ENCODE results near the gene KREMEN1. TPM values are rescaled to one million over a fixed set of nuclear protein-coding genes. Genes with fewer than 3 reads are reported as not detected.
"Not testable (repeated sequence)": the region's sequence is repeated elsewhere in the genome, so short reads cannot be mapped to it uniquely, and the experiment has no call there.

KREMEN1 gene
- polyA plus RNA-seq, 1 donor, result 94.7 TPM

DNA sequence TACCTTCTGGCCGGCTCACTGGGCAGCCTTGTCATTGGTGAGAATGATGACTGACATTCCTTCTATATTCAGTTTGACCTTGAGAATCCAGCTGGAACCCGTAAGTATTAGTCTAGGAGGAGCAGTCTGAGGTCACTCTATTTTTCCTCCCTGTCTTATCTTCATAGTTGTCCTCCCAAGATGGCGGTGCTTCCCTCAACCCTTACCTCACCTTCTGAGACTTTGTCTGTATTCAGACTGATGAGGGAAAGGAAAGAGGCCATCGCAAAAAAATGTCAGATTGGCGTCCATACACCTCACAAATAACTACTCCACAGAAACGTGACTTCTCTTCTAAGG is 6.0 kb downstream of the KREMEN1 start:
- no peak for DNase-seq (ENCODE audit: low read depth)

DNA sequence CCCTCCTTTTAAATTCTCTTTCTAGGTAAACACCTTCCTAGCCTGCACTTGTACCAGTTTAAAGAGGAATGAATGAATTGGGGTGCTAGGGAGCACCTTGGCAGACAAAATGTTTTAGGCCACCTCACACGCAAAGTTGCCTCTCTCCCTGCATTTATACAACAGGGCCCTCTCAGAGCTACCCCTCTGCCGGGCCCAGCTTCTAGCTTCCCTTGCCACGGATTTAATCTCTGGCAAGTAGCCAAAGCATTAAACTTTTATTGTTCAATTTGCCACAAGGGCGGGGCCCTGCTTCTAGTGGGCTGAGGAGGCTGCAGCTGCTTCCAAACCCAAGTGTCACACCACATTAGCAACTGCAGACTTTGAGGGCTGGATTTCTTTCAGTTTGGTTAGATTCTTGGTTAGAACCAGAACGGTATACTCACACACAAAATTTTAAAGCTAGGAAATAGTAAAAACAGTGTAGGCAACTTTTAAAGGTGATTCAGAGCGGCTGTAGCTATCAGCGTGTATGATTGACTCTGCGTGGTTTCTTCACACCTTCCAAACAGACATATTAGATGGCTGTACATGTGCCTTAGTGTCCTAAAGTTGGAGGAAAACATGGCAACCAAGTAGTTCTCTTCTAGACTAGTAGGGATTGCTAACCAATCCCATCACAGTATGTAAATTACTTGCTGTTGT is 6.5 kb downstream of the KREMEN1 start:
- no peak for DNase-seq (ENCODE audit: low read depth)

DNA sequence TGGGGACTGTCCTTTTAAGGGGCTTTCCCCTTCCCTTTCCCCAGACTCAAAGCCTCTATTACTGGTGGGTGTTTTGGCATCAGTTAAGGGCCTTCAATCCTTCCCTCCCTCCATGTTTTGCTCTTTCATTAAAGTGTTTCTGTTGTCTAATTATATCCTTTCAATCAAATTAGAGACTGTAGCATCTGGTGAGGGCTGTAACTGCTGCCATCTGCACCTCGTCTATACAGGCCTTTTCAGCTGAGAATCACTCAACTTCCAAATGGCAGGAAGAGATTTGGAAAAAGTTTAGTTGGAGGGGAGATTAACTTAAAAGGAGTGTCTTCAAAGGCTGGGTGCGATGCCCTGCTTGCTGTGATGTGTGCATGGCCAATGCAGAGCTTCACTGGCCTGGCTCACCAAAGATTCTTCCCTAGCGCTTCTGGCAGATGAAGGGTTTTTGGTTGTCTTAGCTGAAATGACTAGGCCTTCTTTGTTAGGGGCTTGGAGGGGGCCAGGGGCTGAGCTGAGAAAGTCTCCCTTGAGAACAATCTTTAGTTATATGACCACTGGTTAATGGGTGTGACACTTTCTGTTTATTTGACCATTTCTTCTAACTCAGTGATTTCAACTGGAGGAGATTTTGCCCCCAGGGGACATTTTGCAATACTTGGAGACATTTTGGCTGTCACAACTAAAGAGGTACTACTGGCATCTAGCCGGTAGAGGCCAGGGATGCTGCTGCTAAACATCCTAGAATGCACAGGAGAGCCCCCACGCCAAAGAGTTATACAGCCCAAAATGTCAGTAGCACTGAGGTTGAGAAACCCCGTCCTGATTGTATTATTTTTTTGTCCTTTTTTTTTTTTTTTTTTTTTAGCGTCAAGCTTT is 7.5 kb downstream of the KREMEN1 start:
- DNase-seq (ENCODE audit: low read depth), result no peak

DNA sequence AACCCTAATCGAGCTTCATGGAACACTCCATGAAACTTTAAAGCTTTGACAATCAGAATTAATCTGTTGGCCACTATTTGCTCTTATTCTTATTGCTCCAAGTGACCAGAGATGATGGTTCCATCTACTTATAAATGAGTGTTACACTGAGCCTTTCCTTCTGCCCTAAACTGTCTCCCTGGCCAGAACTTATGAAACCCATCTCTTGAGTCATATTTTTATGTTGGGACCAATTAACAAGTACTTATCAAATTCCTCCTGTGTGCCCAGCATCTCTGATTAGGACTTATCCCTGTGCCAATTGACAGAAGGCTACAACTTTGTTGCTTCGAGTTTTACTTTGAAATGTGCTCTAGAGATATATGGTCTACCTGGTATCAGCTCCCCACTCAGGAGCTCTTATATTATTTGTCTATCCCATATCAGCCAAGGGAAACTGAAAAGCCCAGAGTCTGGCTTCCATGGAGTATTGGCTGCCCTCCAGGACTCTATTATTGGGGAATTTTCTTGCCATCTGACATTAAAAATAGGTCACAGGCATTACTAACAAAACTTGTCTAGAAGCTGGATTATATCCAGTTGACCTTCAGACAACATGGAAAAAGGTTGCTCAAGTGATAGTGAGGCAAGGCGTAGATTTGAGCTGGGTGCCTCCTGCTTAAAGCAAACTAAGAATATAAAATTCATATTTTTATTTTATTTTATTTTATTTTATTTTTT is 8.8 kb downstream of the KREMEN1 start:
- no peak for DNase-seq (ENCODE audit: low read depth)

DNA sequence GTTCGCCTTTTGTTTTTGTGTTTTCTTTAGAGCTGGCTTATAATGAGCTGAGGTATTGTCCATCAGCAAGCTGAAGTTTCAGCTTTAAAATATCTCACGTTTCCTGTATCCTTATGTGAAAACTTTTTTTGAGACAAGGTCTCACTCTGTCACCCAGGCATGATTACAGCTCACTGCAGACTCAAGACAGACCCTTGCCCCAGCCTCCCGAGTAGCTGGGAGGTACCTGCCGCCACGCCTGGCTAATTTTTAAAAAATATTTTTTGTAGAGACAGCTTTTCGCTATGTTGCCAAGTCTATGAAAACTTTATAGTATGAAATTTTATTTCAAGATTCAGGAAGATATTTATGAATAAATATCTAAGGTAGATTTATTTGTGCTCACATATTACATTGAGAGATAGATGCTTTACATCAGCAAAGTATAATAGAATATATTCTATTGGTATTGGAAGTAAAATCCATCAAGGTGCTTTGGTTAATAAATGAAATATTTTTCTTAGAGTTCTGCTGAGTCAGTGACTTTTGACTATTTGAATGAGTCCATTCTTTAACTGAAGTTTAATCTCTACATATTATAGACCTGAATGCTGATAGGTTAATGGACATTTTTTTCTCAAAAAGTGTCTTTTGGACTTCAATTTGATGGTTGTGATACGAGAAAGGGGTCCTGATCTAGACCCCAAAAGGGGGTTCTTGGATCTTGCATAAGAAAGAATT is 10.2 kb downstream of the KREMEN1 start:
- no peak for DNase-seq (ENCODE audit: low read depth)

DNA sequence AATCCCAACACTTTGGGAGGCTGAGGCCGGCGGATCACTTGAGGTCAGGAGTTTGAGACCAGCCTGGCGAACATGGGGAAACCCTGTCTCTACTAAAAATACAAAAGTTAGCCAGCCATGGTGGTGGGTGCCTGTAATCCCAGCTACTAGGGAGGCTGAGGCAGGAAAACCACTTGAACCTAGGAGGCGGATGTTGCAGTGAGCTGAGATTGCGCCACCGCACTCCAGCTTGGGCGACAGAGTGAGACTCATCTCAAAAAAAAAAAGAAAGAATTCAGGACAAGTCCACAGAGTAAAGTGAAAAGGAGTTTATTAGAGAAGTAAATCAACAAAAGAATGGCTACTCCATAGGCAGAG is 10.7 kb downstream of the KREMEN1 start:
- not testable (repeated sequence) for DNase-seq (ENCODE audit: low read depth)

DNA sequence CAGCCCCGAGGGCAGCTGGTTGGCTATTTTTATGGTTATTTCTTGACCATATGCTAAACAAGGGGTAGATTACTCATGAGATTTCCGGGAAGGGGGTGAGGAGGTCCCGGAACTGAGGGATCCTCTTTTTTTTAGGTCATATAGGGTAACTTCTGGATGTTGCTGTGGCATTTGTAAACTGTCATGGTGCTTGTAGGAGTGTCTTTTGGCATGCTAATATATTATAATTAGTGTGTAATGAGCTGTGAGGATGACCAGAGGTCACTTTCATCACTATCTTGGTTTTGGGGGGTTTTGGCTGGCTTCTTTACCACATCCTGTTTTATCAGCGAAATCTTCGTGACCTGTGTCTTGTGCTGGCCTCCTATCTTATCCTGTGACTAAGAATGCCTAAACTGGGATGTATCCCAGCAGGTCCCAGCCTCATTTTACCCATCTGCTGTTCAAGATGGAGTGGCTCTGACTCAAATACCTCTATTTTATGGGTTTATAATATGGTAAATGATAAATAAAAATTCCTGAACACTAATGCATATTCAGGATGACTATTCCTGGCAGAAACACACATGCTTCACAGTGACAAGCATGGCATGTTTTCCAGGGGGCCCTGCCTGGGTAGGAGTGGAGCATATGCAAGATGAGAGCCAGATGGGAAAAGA is 11.2 kb downstream of the KREMEN1 start:
- no peak for DNase-seq (ENCODE audit: low read depth)

DNA sequence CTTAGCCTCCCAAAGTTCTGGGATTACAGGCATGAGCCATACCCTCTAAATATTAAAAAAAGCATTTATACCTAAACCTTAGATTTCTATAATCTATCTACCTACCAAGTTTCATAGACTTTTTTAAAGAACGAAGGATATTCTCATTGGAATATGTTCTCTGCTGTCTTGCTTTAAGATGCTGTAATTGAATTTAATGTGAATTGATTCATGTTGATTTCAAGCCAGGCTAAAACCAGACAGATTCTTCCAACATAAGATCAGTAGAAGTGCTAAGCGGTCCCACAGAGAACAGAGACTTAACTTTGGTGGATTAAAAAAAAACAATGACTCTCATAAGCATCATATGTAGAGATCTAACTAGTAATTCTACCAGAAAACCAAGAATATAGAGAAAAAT is 14.2 kb downstream of the KREMEN1 start:
- DNase-seq (ENCODE audit: low read depth), result no peak

DNA sequence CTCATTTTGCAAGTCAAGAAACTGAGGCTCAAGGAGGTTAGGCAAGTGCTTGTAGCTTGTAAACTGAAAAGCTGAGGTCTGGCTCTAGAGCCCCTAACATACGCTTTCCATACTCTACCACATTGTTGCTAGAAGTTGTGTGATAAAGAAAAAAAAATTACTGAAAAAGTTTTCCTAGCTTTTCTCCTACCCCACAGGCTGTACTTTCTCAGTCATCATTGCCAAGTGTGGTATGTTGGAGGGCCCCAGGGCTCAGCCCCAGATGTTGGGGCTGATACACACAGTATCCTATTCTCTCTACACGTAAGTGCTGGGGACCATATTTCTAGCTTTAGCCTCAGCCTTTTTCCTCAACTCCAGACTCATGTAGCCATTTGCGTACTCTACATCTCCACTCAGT is 16.0 kb downstream of the KREMEN1 start:
- no peak for DNase-seq (ENCODE audit: low read depth)

DNA sequence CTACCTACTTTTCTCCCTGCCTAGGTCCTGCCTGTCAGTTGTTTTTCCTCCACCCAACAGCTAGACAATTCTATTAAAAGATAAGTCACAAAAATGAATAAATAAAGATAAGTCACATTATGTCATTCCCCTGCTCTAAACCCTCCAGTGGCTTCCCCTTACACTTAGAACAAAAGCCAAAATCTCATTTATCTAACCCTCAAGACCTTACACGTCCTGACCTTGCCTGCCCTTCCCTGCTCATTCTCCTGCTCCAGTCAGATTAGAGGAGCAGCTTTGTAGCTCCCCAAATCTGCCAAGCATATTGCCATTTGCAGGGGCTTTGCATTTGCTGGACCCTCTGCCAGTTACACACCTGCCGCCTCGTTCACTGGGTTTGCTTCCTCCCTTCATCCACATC is 16.7 kb downstream of the KREMEN1 start:
- no peak for DNase-seq (ENCODE audit: low read depth)

DNA sequence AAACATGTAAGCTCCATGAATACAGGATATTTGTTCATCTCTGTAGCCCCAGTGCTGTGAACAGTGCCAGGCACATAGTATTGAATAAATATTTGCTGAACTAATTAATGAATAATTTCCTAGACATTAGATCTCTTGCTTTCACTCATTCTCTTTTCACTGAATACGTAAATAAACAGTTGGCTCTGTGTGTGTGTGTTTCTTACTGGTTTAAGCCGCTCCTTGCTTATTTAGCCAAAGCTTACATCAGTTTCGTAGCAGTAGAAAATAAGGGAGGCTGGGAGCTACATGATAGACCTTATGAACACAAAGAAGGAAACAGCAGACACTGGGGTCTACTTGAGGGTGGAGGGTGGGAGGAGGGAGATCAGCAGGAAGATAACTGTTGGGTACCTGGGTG is 17.2 kb downstream of the KREMEN1 start:
- DNase-seq (ENCODE audit: low read depth), result no peak

DNA sequence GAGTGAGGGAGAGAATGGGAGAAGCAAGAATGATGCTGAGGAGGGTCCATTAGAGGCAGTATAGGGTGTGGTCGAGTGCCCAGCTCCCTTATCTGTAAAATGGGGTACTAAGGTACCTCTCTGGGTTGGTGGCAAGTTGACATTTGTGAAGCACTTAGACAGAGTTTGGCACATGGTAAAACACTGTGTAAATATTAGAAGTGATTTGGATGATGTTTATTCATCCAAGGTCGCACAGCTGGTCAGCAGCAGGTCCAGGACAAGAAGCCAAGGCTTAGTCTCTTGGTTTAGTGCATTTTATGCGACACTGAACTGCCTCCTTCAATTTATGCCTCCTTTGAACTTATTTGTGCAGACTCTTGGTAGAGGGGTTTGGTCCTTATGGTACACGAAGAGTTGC is 19.4 kb downstream of the KREMEN1 start:
- DNase-seq (ENCODE audit: low read depth), result no peak

DNA sequence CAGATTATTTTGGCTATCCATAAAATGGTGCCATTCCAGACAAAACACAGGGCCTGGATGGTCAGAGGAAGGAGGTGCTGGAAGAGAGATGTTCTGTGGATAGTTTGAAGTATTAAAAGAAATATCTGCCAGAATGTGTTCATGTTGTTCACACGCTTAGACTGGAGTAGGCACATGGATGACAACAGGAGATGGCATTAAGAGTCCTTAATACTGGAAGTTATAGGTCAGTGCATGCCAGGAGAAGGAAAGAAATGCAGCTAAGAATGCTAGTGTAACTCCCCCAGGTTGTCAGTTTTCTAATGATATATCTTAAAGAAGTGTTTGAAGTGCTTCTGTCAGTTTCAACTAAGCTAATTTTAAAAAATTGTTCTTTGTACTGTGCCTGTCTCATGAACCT is 20.2 kb downstream of the KREMEN1 start:
- DNase-seq (ENCODE audit: low read depth), result no peak

DNA sequence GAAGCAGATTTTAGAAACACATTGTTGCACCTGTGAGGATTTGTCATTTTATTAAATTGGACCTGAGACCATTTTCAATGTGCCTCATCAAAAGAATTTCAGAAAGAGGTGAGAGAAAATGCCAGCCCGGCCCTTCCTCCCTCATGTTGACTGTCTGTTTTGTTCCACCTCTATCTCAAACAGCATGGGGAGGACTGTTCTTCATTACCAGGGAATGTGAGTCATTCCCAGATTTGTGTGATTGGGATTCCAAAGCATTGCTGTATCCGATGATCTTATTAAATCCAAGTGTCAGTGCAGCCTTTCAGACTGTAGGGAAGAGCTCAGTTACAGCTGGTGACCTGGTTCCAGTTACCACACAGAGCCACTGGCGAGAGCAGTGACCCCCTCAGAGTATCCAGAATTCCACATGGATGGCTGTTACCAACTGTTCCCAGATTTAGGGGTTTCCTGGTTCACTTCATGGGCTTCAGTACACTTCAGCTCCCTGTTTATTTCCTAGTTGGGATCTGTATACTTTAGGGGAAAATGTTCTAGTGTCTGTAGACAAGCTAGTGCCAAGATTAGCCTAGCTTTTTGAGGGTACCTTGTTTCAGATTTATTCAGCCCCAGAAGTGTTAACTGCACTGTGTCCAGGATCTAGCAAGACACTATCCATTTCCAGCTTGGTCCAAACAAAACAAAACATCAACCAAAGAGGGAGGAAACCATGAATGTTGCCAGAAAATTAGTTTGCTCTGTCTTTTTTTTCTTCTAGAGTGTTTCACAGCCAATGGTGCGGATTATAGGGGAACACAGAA is 20.9 kb downstream of the KREMEN1 start:
- DNase-seq (ENCODE audit: low read depth), result peak; percentile 55

DNA sequence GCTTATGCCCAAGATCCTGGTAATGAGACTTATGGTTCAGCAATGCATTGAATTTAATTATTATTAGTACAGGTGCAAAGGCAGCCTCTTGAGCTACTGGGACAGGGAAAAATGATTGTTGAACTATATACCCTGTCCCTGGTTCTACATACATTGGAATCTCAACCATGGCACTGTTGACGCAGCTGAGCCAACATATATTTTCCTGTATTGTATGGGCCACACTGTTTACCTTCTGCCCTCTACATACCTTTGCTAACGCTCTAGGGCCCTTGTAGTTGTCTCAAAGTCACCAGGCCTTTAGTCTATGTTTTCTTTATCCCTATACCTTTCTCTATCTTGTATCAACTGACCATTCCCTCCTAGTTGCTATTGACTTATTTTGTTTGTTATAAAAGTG is 22.6 kb downstream of the KREMEN1 start:
- DNase-seq (ENCODE audit: low read depth), result no peak

DNA sequence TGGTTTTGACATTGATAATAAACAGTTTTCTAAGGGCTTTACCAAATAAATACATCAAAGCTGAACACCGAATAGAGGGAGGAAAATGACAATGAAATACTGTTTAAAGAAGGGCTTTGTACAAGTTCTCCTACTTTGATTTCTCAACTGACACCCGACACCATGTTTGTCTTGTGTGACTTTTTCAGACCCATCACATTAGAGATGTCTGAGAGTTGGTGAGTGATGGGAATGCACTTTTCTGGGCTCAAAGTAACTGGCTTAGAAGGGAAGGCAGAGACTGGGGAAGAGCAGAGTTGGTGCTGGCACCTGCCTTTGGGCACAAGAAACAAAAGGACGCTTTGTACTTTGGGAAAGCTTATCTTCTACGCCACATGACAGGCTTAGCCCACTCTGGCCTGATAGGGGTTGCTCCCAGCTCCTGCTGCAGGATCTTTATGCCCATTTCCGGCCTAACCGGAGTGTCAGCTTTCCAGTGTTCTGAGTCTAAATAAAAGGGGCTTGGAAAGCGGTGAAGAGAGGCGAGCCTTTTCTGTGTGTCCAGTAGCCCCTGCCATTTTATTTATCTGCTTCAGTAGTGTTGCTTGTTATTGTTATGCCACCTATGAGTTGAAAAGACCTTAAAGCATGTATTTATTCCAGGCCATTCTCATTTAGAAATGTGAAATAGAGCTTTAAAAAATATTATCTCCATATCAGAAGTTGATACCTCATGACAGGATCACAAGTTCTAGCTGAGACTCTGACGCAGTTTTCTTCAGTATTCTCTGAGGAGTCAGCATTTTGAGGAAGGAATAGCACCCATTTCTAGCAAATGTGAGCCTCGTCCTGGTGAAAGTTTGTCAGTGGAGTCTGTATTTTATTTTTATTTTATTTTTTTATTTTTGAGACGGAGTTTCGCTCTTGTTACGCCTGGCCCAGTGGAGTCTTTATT is 24.2 kb downstream of the KREMEN1 start:
- no peak for DNase-seq (ENCODE audit: low read depth)

DNA sequence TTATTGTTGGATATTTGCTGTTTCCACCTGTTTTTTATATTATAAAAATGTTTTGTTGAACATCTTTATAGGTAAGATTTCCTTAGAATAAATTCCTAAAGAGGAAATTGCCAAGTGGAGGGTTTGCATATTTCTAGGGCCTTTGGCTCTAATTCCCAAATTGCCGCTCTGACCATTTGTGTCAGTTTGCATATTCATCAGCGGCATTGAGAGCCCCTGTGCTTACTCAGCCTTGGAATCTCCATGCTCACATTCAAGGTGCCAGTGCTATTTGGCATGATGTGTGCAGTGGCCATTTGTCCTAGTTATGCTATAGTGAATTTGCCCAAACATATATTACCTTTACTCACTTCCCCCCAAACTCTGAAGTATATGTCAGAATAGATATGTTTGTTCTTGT is 25.5 kb downstream of the KREMEN1 start:
- DNase-seq (ENCODE audit: low read depth), result no peak

DNA sequence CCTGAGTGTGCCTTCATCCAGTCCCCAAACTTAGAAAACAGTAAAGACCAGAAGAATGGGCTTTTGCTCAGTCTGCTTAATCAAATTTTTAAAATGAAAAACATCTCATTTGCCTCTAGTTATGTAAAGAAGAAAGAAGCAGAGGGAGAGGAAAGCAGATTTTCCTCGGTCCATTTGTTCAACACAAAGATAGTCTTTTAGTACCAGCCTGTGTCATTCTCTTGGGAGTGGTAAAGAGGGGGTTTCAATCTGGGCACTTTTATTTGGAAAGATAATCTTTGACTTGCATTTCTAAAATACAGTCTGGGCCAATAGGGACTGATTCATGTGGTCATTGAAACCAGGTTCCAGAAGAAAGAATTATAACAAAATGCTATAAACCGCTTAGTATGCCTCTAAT is 29.5 kb downstream of the KREMEN1 start:
- DNase-seq (ENCODE audit: low read depth), result no peak

DNA sequence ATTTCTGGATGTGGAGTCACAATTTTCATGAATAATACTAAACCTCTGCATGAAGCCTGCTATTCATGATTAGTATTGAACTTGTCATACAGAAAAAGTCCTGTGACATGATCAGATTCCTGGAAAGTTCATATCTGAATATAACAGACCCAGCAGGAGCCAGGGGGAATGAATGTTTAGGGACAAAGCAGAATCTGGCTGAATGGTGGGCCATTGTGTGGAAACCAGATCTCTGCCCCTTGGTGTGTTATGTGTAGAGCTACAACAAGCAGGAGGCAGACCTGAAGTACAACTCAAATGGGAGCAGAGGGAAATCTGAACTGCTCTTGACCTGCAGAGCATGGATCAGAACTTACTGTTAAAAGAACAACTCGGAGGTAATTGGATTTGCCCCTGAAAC is 30.3 kb downstream of the KREMEN1 start:
- DNase-seq (ENCODE audit: low read depth), result no peak

DNA sequence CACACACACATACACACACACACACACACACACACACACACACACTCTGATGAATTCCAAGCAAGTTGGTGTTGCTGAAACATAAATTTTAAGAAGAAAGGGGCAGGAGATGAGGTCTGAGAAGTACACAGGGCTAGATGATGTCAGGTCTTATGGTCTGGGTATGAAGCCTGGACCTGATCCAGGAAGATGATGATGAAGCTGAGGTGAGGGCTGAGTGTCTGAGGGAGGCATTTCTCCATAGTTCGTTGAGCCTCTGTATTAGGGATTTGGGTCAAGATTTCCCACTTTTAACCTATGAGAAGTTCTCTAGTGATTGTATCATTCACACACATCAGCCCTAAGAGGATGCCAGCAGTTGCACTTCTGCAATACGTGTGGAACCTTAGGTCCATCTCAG is 32.6 kb downstream of the KREMEN1 start:
- DNase-seq (ENCODE audit: low read depth), result no peak

All from forelimb muscle (tissue), 1 donor.